Breast epithelium (tissue), 3 donors: Measurements from ENCODE around the gene TMEM108.

ENCODE experiments used
- POLR2A ChIP-seq: fragments of 450-650 bp; IDR thresholded peaks from one replicate; pipeline ENCODE4 v1.6.1; 2016; ENCODE audit warnings: antibody characterized with exemption, mild to moderate bottlenecking, moderate library complexity
- TF ChIP-seq, protein P1 (sequence below), 3 donors: fragments of 450-650 bp; IDR thresholded peaks; one replicate each; pipeline ENCODE4 v1.5.1; 2016 to 2017; ENCODE audit warnings: antibody characterized with exemption in 3 of 3, mild to moderate bottlenecking in 3 of 3, moderate library complexity in 3 of 3

DNA sequence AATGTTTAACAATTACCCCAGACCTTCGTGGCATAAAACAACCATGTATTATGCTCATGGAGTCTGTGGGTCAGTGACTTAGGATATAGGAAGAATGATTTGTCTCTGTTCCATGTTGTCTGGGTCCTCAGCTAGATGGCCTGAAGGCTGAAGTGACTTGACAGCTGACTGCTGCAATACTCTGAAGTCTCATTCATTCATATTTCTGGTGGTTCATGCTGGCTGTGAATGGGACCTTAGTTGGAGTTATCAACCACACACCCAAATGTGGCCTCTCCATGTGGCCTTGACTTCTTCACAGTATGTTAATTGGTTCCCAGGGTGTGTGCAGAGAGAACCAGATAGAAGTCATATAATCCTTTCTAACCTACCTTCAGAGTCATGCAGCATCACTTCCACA, 216.5 kb downstream of the TMEM108 start:
- TF ChIP-seq, protein P1, sequence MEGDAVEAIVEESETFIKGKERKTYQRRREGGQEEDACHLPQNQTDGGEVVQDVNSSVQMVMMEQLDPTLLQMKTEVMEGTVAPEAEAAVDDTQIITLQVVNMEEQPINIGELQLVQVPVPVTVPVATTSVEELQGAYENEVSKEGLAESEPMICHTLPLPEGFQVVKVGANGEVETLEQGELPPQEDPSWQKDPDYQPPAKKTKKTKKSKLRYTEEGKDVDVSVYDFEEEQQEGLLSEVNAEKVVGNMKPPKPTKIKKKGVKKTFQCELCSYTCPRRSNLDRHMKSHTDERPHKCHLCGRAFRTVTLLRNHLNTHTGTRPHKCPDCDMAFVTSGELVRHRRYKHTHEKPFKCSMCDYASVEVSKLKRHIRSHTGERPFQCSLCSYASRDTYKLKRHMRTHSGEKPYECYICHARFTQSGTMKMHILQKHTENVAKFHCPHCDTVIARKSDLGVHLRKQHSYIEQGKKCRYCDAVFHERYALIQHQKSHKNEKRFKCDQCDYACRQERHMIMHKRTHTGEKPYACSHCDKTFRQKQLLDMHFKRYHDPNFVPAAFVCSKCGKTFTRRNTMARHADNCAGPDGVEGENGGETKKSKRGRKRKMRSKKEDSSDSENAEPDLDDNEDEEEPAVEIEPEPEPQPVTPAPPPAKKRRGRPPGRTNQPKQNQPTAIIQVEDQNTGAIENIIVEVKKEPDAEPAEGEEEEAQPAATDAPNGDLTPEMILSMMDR (IDR thresholded peaks at IDR 0.05) = no peak
- no peak for TF ChIP-seq POLR2A
